T follicular helper cell (primary cell): Measurements from ENCODE around the gene DENND1A.
"Not testable (repeated sequence)": the region's sequence is repeated elsewhere in the genome, so short reads cannot be mapped to it uniquely, and the experiment has no call there.

Experiments used
- DNase-seq: peaks from one replicate; pipeline ENCODE4 v3.0.0-alpha.2; 2020; ENCODE audit warnings: low read depth

DENND1A gene

GRCh38 chr9:123455187-123455586 lies 474.7 kb downstream of the DENND1A start:
- DNase-seq, result no peak

GRCh38 chr9:123454361-123454760 lies 475.6 kb downstream of the DENND1A start:
- DNase-seq, result no peak

- DNase-seq, result no peak
These were observed 476.1 kb downstream of the DENND1A start for GRCh38 chr9:123453831-123454321.

- no peak for DNase-seq
These were observed 476.8 kb downstream of the DENND1A start for GRCh38 chr9:123453076-123453667.

- no peak for DNase-seq
These were observed 478.9 kb downstream of the DENND1A start for GRCh38 chr9:123450996-123451395.

GRCh38 chr9:123450098-123450770 lies 479.7 kb downstream of the DENND1A start:
- DNase-seq, result no peak

GRCh38 chr9:123447934-123448646 lies 481.8 kb downstream of the DENND1A start:
- no peak for DNase-seq

- no peak for DNase-seq
These were observed 483.8 kb downstream of the DENND1A start for GRCh38 chr9:123445981-123446610.

- no peak for DNase-seq
These were observed 484.8 kb downstream of the DENND1A start for GRCh38 chr9:123445116-123445515.

- no peak for DNase-seq
These were observed 488.2 kb downstream of the DENND1A start for GRCh38 chr9:123441769-123442168.

GRCh38 chr9:123440256-123440655 lies 489.7 kb downstream of the DENND1A start:
- DNase-seq, result no peak

GRCh38 chr9:123438821-123439220 lies 491.1 kb downstream of the DENND1A start:
- no peak for DNase-seq

- DNase-seq, result no peak
These were observed 491.6 kb downstream of the DENND1A start for GRCh38 chr9:123438321-123438720.

- DNase-seq, result no peak
These were observed 492.7 kb downstream of the DENND1A start for GRCh38 chr9:123437201-123437600.

GRCh38 chr9:123435471-123435870 lies 494.5 kb downstream of the DENND1A start:
- no peak for DNase-seq

GRCh38 chr9:123434619-123435240 lies 495.2 kb downstream of the DENND1A start:
- no peak for DNase-seq

GRCh38 chr9:123432331-123433236 lies 497.3 kb downstream of the DENND1A start:
- DNase-seq, result no peak

- DNase-seq, result no peak
These were observed 498.3 kb downstream of the DENND1A start for GRCh38 chr9:123431581-123431980.

GRCh38 chr9:123428450-123428849 lies 501.5 kb downstream of the DENND1A start:
- not testable (repeated sequence) for DNase-seq

GRCh38 chr9:123426406-123426805 lies 503.5 kb downstream of the DENND1A start:
- DNase-seq, result no peak

- no peak for DNase-seq
These were observed 504.0 kb downstream of the DENND1A start for GRCh38 chr9:123425836-123426365.
